ENCODE results near the gene CD109.

GRCh38 chr6:73774311-73774774 lies 78.3 kb downstream of the CD109 start:
- TF ChIP-seq EZH2phosphoT487 (IDR thresholded peaks at IDR 0.05; ENCODE audit: borderline replicate concordance, low read length): no peak
- TF ChIP-seq, protein P1, sequence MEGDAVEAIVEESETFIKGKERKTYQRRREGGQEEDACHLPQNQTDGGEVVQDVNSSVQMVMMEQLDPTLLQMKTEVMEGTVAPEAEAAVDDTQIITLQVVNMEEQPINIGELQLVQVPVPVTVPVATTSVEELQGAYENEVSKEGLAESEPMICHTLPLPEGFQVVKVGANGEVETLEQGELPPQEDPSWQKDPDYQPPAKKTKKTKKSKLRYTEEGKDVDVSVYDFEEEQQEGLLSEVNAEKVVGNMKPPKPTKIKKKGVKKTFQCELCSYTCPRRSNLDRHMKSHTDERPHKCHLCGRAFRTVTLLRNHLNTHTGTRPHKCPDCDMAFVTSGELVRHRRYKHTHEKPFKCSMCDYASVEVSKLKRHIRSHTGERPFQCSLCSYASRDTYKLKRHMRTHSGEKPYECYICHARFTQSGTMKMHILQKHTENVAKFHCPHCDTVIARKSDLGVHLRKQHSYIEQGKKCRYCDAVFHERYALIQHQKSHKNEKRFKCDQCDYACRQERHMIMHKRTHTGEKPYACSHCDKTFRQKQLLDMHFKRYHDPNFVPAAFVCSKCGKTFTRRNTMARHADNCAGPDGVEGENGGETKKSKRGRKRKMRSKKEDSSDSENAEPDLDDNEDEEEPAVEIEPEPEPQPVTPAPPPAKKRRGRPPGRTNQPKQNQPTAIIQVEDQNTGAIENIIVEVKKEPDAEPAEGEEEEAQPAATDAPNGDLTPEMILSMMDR (conservative IDR thresholded peaks at IDR 0.05; ENCODE audit: low read depth, low read length): no peak

Data from PC-3 (cell line).